SKM-1 treated with dmso at 0.1 percent for 144 hours (cell line): ENCODE results near the gene NRDC.
"Not testable (repeated sequence)": the region's sequence is repeated elsewhere in the genome, so short reads cannot be mapped to it uniquely, and the experiment has no call there.

Experiments used
- DNase-seq: peaks from one replicate; lab custom pipeline; 2025; ENCODE audit not compliant: unreplicated experiment; lab: John Stamatoyannopoulos, UW

Gene NRDC

GRCh38 chr1:51878616-51879336 is at the start of gene NRDC:
Gene NRDC, minus strand, starts transcription at chr1:51878727. Its CDS starts 112 bp downstream, at chr1:51878615.
- peak; percentile 98 for DNase-seq

- DNase-seq = no peak
These were observed 48.5 kb upstream of the NRDC start for GRCh38 chr1:51927029-51927428.

- no peak for DNase-seq
These were observed 47.8 kb upstream of the NRDC start for GRCh38 chr1:51926171-51926812.

- no peak for DNase-seq
These were observed 45.9 kb upstream of the NRDC start for GRCh38 chr1:51924455-51924854.

- no peak for DNase-seq
These were observed 43.5 kb upstream of the NRDC start for GRCh38 chr1:51922040-51922439.

GRCh38 chr1:51920130-51920529 is 41.6 kb upstream of the NRDC start:
- no peak for DNase-seq

GRCh38 chr1:51919684-51920083 is 41.2 kb upstream of the NRDC start:
- no peak for DNase-seq

GRCh38 chr1:51916587-51917405 is 38.3 kb upstream of the NRDC start:
- DNase-seq = no peak

GRCh38 chr1:51915951-51916350 is 37.4 kb upstream of the NRDC start:
- no peak for DNase-seq

GRCh38 chr1:51912881-51913280 is 34.4 kb upstream of the NRDC start:
- DNase-seq = no peak

- no peak for DNase-seq
These were observed 31.9 kb upstream of the NRDC start for GRCh38 chr1:51910221-51911000.

- DNase-seq = no peak
These were observed 30.0 kb upstream of the NRDC start for GRCh38 chr1:51908499-51908898.

GRCh38 chr1:51907079-51907702 is 28.7 kb upstream of the NRDC start:
- no peak for DNase-seq

- no peak for DNase-seq
These were observed 28.0 kb upstream of the NRDC start for GRCh38 chr1:51906306-51907078.

GRCh38 chr1:51902456-51902855 is 23.9 kb upstream of the NRDC start:
- DNase-seq = no peak

- no peak for DNase-seq
These were observed 22.6 kb upstream of the NRDC start for GRCh38 chr1:51901151-51901550.

GRCh38 chr1:51899022-51899421 is 20.5 kb upstream of the NRDC start:
- DNase-seq = no peak

- no peak for DNase-seq
These were observed 19.7 kb upstream of the NRDC start for GRCh38 chr1:51898090-51898734.

- DNase-seq = no peak
These were observed 19.1 kb upstream of the NRDC start for GRCh38 chr1:51897699-51898031.

- not testable (repeated sequence) for DNase-seq
These were observed 16.2 kb upstream of the NRDC start for GRCh38 chr1:51894748-51895147.
